ENCODE measurements around the gene HERC3.

DNA sequence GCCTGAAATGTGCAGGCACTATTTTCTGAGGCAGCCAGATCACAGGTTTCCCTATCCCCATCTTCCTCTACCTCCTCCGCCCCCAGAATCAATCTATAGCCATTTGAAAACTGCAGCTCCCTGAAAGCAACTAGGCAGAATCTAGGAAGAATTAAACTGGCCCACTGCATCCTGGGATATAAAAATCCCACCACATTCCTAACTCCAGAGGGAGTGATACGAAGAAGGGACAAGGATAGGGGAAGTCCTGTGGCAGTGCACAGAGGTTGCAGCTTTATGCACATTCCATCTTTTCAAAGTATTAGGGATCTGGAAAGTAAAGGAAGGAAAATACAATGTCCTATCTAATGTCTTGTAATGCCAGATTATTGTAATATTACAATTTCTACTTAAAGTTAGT, 18.3 kb upstream of the HERC3 start:
- TF ChIP-seq CTCF (IDR thresholded peaks at IDR 0.05; ENCODE audit: insufficient read depth, low read depth, low read length) (peak; percentile 42), EZH2 (IDR thresholded peaks at IDR 0.05; ENCODE audit: insufficient read depth, low read length) (no peak)
